ENCODE data around the gene PCSK6.

DNA sequence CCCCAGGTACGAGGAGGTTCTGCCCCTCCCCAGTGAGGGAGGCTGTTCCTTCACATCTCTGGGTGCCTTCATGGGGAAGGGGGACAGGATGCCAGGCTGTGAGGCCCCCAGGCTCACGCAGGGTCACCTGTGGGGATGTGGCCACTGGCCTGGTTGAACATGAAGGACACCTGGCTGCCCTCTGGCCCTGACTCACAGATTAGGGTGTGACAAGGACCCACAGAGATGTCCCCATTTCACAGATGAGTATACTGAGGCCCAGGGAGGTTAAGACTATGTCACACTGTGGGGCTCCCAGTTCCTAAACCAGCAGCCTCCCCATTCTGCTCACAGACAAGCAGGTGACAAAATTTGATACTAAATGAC is 42.4 kb downstream of the PCSK6 start:
- TF ChIP-seq, protein P1, sequence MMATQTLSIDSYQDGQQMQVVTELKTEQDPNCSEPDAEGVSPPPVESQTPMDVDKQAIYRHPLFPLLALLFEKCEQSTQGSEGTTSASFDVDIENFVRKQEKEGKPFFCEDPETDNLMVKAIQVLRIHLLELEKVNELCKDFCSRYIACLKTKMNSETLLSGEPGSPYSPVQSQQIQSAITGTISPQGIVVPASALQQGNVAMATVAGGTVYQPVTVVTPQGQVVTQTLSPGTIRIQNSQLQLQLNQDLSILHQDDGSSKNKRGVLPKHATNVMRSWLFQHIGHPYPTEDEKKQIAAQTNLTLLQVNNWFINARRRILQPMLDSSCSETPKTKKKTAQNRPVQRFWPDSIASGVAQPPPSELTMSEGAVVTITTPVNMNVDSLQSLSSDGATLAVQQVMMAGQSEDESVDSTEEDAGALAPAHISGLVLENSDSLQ (IDR thresholded peaks at IDR 0.05), result no peak
- TF ChIP-seq ELF4 (IDR thresholded peaks at IDR 0.05) (no peak), FOXA1 (IDR thresholded peaks at IDR 0.05) (no peak), SP1 (IDR thresholded peaks at IDR 0.05) (no peak), L3MBTL2 (conservative IDR thresholded peaks at IDR 0.05) (no peak), NFRKB (IDR thresholded peaks at IDR 0.05) (no peak), FOXK2 (IDR thresholded peaks at IDR 0.05) (no peak), TARDBP (IDR thresholded peaks at IDR 0.05) (no peak), FOXM1 (IDR thresholded peaks at IDR 0.05; ENCODE audit: borderline replicate concordance) (no peak), SUZ12 (IDR thresholded peaks at IDR 0.05) (no peak), BHLHE40 (IDR thresholded peaks at IDR 0.05; ENCODE audit: borderline replicate concordance) (no peak), CTBP1 (IDR thresholded peaks at IDR 0.05; ENCODE audit: borderline replicate concordance) (no peak), ARNT (IDR thresholded peaks at IDR 0.05) (no peak), LEF1 (IDR thresholded peaks at IDR 0.05; ENCODE audit: borderline replicate concordance) (no peak)
